GM19023 (cell line): ENCODE measurements around the gene LRG1.

Experiments used
- ATAC-seq: cut with Tn5 transposase; IDR thresholded peaks from one replicate; pipeline ENCODE4 v1.9.1; 2021; ENCODE audit warnings: mild to moderate bottlenecking, moderate library complexity; ENCODE audit not compliant: unreplicated experiment

Gene LRG1

GRCh38 chr19:4539693-4540581 is at the start of gene LRG1:
TSS of gene LRG1 (minus strand) at chr19:4540036. CDS start at chr19:4540013, 23 bp downstream.
- no peak for ATAC-seq

- no peak for ATAC-seq
Measured at GRCh38 chr19:4588291-4588761, 48.5 kb upstream of the LRG1 start.

- no peak for ATAC-seq
Measured at GRCh38 chr19:4587527-4587926, 47.7 kb upstream of the LRG1 start.

- no peak for ATAC-seq
Measured at GRCh38 chr19:4586691-4587090, 46.9 kb upstream of the LRG1 start.

GRCh38 chr19:4586245-4586644 is 46.4 kb upstream of the LRG1 start:
- no peak for ATAC-seq

- no peak for ATAC-seq
Measured at GRCh38 chr19:4585556-4585955, 45.7 kb upstream of the LRG1 start.

GRCh38 chr19:4584670-4585460 is 45.0 kb upstream of the LRG1 start:
- ATAC-seq = no peak

GRCh38 chr19:4583961-4584669 is 44.3 kb upstream of the LRG1 start:
- ATAC-seq = no peak

GRCh38 chr19:4582980-4583842 is 43.4 kb upstream of the LRG1 start:
- no peak for ATAC-seq

- ATAC-seq = no peak
Measured at GRCh38 chr19:4581666-4582553, 42.1 kb upstream of the LRG1 start.

- no peak for ATAC-seq
Measured at GRCh38 chr19:4580961-4581665, 41.3 kb upstream of the LRG1 start.

GRCh38 chr19:4580021-4580901 is 40.4 kb upstream of the LRG1 start:
- no peak for ATAC-seq

- ATAC-seq = no peak
Measured at GRCh38 chr19:4579389-4579788, 39.6 kb upstream of the LRG1 start.

- no peak for ATAC-seq
Measured at GRCh38 chr19:4578552-4579248, 38.9 kb upstream of the LRG1 start.

- ATAC-seq = no peak
Measured at GRCh38 chr19:4577020-4577782, 37.4 kb upstream of the LRG1 start.
